ENCODE results near the gene OXER1.
A peak's percentile ranks its signal among the peaks of the same experiment; 100 is the strongest.

The OXER1 gene

GRCh38 chr2:42793334-42794270 lies 29.7 kb upstream of the OXER1 start:
- DNase-seq, result no peak

DNA sequence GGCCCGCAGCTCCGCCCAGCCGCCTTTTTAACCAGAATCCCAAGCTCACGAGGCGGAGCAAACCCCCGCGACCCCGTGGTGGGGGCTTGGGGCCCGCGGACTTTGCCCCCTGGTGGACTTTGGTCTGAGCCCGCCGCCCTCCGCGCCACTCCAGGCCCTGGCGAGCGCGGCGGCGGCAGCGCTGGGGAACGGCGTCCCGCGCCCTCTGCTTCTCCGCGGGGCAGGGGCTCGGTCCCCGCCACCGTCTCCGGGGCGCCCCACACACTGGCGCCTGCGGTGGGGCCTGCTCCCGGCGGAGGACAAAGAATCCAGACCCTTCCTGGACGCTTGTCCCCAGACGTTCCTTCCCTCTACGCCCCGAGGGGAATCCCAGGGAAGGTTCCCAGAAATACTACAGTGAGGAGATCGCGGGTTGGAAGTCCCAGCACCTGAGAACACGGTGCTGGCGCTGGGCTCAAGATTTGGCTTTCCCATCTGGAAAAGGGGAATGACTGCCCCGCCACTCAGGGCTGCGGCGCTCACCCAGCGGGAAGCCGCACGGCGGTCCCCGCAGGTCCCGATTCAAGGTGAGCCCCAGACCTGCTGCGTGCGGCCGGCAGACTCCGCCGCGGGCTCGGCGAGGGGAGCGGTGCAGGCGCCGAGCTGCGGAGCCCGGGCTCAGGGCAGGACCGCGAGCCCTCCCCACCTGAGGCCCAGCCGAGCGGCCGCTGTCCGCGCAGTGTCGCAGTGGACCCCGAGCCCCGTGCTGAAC lies 28.8 kb upstream of the OXER1 start, which contains the start of gene HAAO:
TSS of gene HAAO (minus strand) at position 1 of the 751 bp plus-strand sequence. CDS start 47 bp downstream, outside the sequence.
- DNase-seq, result peak; percentile 39

- no peak for DNase-seq
These were observed 28.2 kb upstream of the OXER1 start for GRCh38 chr2:42792087-42792582.

DNA sequence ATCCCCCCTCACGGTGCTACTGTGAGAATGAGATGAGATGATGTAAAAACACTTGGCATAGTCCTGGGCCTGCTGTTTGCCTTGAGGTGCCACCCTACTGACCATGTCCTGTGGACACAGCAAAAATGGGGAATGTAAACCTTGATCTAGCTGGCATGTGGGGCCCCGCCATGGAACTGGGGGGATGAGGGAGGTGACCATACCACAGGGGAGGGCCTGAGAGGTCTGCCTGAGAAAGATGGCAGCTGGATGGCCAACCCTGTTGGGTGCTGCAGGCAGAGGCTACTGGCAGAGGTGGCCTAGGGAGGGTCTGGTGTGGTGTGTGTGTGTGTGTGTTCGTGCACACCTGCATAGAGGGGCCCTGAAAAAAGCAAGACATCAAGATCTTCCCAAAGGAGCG lies 27.7 kb upstream of the OXER1 start:
- DNase-seq, result no peak

DNA sequence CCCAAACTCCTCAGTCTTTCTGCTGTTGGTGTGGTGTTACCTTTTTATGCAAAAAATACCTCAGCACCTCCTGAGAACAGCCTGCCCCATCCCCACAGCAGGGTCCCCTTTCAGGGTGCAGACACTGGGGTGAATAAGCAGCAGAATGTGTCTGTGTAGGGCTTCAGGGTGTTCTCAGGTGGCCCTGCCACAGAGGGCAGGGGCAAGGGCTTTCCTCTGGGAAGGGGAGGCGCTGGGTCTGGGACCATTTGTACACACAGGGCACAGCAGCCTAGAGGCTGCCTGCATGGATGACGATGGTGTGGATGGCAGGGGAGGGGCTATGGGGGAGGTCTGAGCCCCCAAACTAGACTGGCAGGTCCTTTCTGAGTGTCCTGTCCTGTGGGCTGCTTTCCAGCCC lies 25.8 kb upstream of the OXER1 start:
- DNase-seq, result no peak

- DNase-seq, result no peak
These were observed 24.9 kb upstream of the OXER1 start for GRCh38 chr2:42788882-42789281.

DNA sequence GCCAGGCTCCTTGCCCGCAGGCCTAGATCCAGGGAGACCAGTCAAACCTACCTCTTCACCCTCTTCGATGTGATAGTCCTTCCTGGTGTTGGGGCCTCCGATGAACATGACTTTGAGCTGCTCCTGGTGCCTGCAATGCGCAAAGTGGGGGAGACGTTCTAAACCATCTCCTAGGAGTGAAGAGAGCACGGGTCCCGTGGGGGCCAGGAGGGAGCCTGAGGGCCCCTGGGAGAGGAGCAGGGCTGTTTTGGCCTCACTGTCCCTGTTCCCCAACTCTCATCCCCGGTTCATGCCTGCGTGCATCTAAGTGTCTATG lies 24.5 kb upstream of the OXER1 start:
- no peak for DNase-seq

DNA sequence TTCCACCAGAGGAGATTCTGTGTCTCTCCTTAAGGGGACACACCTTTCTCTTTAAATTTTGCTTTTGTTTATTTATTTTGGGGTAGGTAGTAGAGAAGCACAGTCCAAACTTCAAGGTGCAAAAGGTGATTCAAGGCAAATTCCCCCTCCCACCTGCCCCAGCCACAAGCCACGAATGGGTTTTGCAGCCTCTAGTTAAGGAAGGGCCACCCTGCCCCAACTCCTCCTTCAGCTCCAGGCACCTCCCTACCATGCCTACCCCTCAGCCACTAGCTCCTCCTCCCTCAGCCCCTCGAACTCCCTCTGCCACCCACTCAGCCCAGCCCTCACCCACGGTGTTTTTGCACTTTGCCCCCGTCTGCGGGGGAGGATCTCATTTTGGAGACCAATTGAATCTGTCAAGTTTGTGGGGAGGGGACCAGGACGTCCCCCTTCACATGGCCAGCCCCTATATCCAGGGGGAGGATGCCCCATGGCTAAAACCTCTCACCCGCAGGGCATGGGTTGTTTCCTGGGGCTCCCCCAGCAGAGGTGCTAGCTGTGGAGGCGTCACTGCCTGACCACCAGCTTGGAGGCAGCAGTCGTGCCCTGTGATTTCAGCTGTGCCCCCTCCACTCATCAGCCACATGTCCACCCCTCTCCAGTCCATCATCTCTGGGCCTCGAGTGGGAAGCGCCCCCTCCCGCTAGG lies 24.0 kb upstream of the OXER1 start:
- DNase-seq, result no peak

DNA sequence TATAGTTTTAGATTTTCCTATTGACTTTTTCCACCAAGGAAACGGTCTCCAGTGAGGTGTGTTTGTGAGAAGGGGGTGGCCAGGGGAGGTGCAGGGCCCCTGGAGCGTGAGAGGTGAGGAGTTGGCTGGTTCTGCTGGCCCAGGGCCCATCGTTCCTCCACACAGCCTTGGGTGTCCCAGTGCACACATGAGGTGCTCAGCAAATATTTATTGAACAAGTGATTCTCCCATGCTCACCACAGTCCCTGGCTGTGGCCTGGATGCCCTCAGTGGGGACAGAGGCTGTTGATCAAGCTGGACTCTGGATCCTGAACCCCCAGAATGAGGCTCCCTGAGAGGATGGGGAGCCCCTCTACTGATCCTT lies 23.5 kb upstream of the OXER1 start:
- no peak for DNase-seq

DNA sequence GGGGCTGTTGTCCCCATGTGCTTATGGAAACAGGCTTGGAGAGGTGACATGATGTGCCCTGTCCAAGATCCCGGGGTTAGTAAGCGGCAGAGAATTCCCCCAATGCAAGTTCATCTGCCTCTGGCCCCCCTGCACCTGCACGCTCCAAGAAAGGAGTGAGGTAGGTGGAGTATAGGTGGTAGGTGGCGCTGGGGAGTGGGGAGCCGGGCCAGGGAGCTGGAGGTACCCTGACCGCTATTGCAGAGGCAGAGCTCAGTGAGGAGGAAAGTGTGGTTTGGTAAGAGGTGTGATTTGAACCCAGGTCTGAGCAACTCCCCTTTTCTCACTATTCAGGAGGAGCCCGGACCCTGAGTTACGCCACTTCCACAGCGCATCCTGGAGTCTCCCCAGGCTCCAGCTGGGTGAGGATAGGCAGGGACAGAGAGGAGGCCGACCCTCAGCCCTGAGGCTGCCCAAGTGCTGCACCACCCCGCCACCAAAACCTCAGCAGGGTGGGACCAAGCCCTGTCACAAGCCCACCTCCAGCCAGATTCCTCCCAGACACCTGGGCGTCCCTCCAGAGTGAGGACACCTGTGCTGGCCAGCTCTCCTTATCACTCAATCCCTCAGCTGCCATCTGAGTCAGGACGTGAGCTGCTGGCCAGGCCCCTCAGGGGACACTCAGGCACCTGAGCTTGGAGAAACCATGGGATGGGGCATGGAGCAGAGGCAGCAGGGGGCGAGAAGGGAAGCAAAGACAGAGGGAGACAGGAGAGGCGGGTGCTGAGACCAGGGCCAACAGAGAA lies 22.8 kb upstream of the OXER1 start:
- no peak for DNase-seq

GRCh38 chr2:42784204-42784880 lies 20.4 kb upstream of the OXER1 start:
- no peak for DNase-seq

- no peak for DNase-seq
These were observed 19.6 kb upstream of the OXER1 start for GRCh38 chr2:42783511-42783910.

- DNase-seq, result no peak
These were observed 17.2 kb upstream of the OXER1 start for GRCh38 chr2:42781181-42781580.

DNA sequence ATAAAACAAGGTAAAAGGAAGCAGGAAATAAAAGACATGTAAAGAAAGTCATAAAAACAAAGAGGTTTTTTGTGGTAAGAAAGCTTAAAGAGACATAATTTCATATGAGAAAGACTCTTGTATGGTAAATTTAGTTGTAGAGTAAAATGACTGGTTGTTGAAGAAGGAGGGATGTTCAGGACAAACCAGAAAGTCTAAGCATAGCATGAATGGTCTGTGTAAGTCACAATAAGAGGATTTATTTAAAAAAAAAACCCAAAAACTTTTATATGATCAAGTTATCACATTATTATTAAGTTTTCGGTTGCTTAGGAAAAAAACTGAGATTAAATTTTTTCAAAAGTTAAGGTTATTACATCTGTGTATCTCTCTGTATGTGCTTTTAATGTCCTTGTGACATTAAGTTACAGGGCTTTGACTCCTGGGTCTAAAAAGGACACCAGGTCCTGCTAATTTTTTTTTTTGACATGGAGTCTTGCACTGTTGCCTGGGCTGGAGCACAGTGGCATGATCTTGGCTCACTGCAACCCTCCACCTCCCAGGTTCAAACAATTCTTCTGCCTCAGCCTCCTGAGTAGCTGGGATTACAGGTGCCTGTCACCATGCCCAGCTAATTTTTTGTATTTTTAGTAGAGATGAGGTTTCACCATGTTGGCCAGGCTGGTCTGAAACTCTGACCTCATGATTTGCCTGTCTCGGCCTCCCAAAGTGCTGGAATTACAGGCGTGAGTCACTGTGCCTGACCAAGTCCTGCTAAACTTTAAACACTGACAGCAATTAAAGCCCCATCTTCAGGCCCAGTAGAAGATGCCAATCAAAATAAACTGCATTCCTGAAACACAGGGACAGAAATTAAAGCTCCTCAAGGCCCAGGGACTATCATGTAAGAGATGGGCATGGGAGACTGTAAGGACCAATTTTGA lies 14.2 kb upstream of the OXER1 start:
- DNase-seq, result peak; percentile 31

GRCh38 chr2:42775810-42776209 lies 11.9 kb upstream of the OXER1 start:
- no peak for DNase-seq

- DNase-seq, result no peak
These were observed 11.3 kb upstream of the OXER1 start for GRCh38 chr2:42775186-42775585.

DNA sequence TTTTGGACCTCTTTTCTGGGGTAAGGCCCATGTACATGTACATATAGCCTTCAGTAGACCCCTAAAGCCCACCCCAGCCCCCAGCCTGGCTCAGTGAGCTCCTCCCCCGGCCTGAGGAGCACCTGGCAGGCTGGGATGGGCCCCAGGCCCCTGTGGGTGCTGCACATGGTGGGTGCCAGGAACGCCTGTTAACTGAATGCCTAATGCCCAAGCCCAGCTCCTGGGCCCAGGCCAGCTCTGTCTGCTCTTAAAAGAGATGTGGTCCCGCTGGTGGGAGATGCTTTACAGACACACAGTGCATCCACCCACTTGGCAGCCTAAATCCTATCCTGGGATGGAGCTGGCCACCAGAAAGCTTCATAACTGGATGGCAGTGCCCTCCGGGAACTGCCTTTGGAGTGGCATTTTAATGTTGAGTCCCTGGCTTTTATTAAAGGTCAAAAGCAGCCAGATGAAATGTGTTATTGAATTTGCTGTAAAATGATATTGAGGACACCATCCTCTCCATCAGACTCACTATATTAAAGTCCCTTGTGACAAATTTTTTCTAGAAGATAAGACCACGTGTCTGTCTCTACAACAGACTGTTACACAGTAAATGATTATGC lies 7.7 kb upstream of the OXER1 start:
- no peak for DNase-seq

GRCh38 chr2:42770288-42771131 lies 6.6 kb upstream of the OXER1 start:
- DNase-seq, result peak; percentile 33

GRCh38 chr2:42769583-42770287 lies 5.8 kb upstream of the OXER1 start:
- no peak for DNase-seq

Data from EL (cell line).